ENCODE results near the gene APOL3. TPM values are rescaled to one million over a fixed set of nuclear protein-coding genes. Genes with fewer than 3 reads are reported as not detected.

The APOL3 gene
- total and polyA plus RNA-seq, 2 experiments from 2014 or later, result 1.3 to 2.1 TPM

GRCh38 chr22:36156515-36157419 lies 3.8 kb downstream of the APOL3 start:
- H3K4me1 ChIP-seq (ENCODE audit: insufficient read depth), result peaks cover 22% of the 10 kb centered on the region
- no peak for TF ChIP-seq EZH2phosphoT487 (IDR thresholded peaks at IDR 0.05; ENCODE audit: low read depth, severe bottlenecking, unreplicated experiment)
- TF ChIP-seq EZH2 (IDR thresholded peaks at IDR 0.05; ENCODE audit: borderline replicate concordance), result no peak
- TF ChIP-seq CTCF (IDR thresholded peaks at IDR 0.05; ENCODE audit: poor library complexity), result no peak
- H3K79me2 ChIP-seq, result no peaks in the 10 kb centered on the region
- DNase-seq (ENCODE audit: low spot score), result peak; percentile 71
- H3K27me3 ChIP-seq, result no peaks in the 10 kb centered on the region
- no peaks in the 10 kb centered on the region for H4K20me1 ChIP-seq (ENCODE audit: insufficient read depth, poor library complexity, severe bottlenecking)
- peak overlapping the region; percentile 77 for H2AFZ ChIP-seq
- H3K27ac ChIP-seq, result peak overlapping the region; percentile 76
- no peaks in the 10 kb centered on the region for H3K36me3 ChIP-seq (replicated peaks; ENCODE audit: insufficient read depth, low read depth)
- no peak overlapping the region for H3K4me3 ChIP-seq
- H3K9me3 ChIP-seq (ENCODE audit: low read depth), result no peaks in the 10 kb centered on the region
- WGBS (ENCODE audit: low lambda C conversion rate, missing lambda C conversion rate), result 55% methylated on average over 15 of the region's 15 CpGs
- H3K9me2 ChIP-seq (replicated peaks; ENCODE audit: insufficient read depth), result no peaks in the 10 kb centered on the region
- peak overlapping the region; percentile 52 for H3K4me2 ChIP-seq

GRCh38 chr22:36156119-36156514 lies 4.4 kb downstream of the APOL3 start:
- TF ChIP-seq EZH2phosphoT487 (IDR thresholded peaks at IDR 0.05; ENCODE audit: low read depth, severe bottlenecking, unreplicated experiment) (no peak), CTCF (IDR thresholded peaks at IDR 0.05; ENCODE audit: poor library complexity) (no peak), EZH2 (IDR thresholded peaks at IDR 0.05; ENCODE audit: borderline replicate concordance) (no peak)
- Histone ChIP-seq H3K27me3 (no peaks in the 10 kb centered on the region), H3K9me3 (ENCODE audit: low read depth) (no peaks in the 10 kb centered on the region), H4K20me1 (ENCODE audit: insufficient read depth, poor library complexity, severe bottlenecking) (no peaks in the 10 kb centered on the region), H3K79me2 (no peaks in the 10 kb centered on the region), H2AFZ (no peak overlapping the region), H3K4me2 (peak overlapping the region; percentile 52), H3K4me3 (no peak overlapping the region), H3K27ac (peak overlapping the region; percentile 76), H3K9me2 (replicated peaks; ENCODE audit: insufficient read depth) (no peaks in the 10 kb centered on the region), H3K4me1 (ENCODE audit: insufficient read depth) (peaks cover 22% of the 10 kb centered on the region), H3K36me3 (replicated peaks; ENCODE audit: insufficient read depth, low read depth) (no peaks in the 10 kb centered on the region)
- DNase-seq (ENCODE audit: low spot score), result no peak
- WGBS (ENCODE audit: low lambda C conversion rate, missing lambda C conversion rate), result 85% methylated on average over 8 of the region's 8 CpGs

- no peaks in the 10 kb centered on the region for H3K9me3 ChIP-seq (ENCODE audit: low read depth)
- H3K4me1 ChIP-seq (ENCODE audit: insufficient read depth), result peaks cover 22% of the 10 kb centered on the region
- H3K9me2 ChIP-seq (replicated peaks; ENCODE audit: insufficient read depth), result no peaks in the 10 kb centered on the region
- no peak for TF ChIP-seq CTCF (IDR thresholded peaks at IDR 0.05; ENCODE audit: poor library complexity)
- no peak for TF ChIP-seq EZH2 (IDR thresholded peaks at IDR 0.05; ENCODE audit: borderline replicate concordance)
- TF ChIP-seq EZH2phosphoT487 (IDR thresholded peaks at IDR 0.05; ENCODE audit: low read depth, severe bottlenecking, unreplicated experiment), result no peak
- H3K4me3 ChIP-seq, result no peak overlapping the region
- peak overlapping the region; percentile 52 for H3K4me2 ChIP-seq
- no peaks in the 10 kb centered on the region for H4K20me1 ChIP-seq (ENCODE audit: insufficient read depth, poor library complexity, severe bottlenecking)
- 76% methylated on average over 7 of the region's 7 CpGs for WGBS (ENCODE audit: low lambda C conversion rate, missing lambda C conversion rate)
- no peaks in the 10 kb centered on the region for H3K79me2 ChIP-seq
- no peak overlapping the region for H2AFZ ChIP-seq
- no peaks in the 10 kb centered on the region for H3K36me3 ChIP-seq (replicated peaks; ENCODE audit: insufficient read depth, low read depth)
- peak overlapping the region; percentile 79 for H3K27ac ChIP-seq
- DNase-seq (ENCODE audit: low spot score), result peak; percentile 45
- H3K27me3 ChIP-seq, result no peaks in the 10 kb centered on the region
Observed at GRCh38 chr22:36155702-36156101, 4.9 kb downstream of the APOL3 start.

Data from hepatocyte (in vitro differentiated cells).